Activated CD8-positive, alpha-beta T cell treated with anti-CD3 and anti-CD28 coated beads for 36 hours (primary cell): Measurements from ENCODE around the gene CXADR. TPM values are rescaled to one million over a fixed set of nuclear protein-coding genes. Genes with fewer than 3 reads are reported as not detected.
A peak's percentile ranks its signal among the peaks of the same experiment; 100 is the strongest.

Experiments
- ATAC-seq: fragments of 200-7000 bp; cut with Tn5 transposase; one replicate; pipeline ENCODE4 v1.10.0; 2021; ENCODE audit warnings: mild to moderate bottlenecking, moderate library complexity
- CTCF ChIA-PET: fragments of 350-600 bp; sonication (Branson Sonifier 250); formaldehyde crosslinking; loops from one replicate; lab custom pipeline; 2021; ENCODE audit warnings: antibody characterized with exemption; lab: Charles Lee
- POLR2A ChIA-PET: fragments of 350-600 bp; sonication (Branson Sonifier 250); formaldehyde crosslinking; loops from one replicate; lab custom pipeline; 2021; ENCODE audit warnings: antibody characterized with exemption; lab: Charles Lee
- DNase-seq: peaks from one replicate; pipeline ENCODE4 v3.0.0-alpha.2; 2020
- H3K27ac Mint-ChIP-seq: one replicate; pipeline ENCODE4 v1.8.0; 2021; ENCODE audit warnings: mild to moderate bottlenecking, mixed read lengths
- H3K27me3 Mint-ChIP-seq: one replicate; pipeline ENCODE4 v1.8.0; 2021; ENCODE audit warnings: mixed read lengths
- H3K36me3 Mint-ChIP-seq: one replicate; pipeline ENCODE4 v1.8.0; 2021; ENCODE audit warnings: low read depth, mixed read lengths
- H3K4me1 Mint-ChIP-seq: one replicate; pipeline ENCODE4 v1.8.0; 2021; ENCODE audit warnings: low read depth, mixed read lengths
- H3K4me3 Mint-ChIP-seq: one replicate; pipeline ENCODE4 v1.8.0; 2021; ENCODE audit warnings: mild to moderate bottlenecking, moderate library complexity, mixed read lengths
- H3K9me3 Mint-ChIP-seq: one replicate; pipeline ENCODE4 v1.8.0; 2021; ENCODE audit warnings: mixed read lengths
- CTCF ChIP-seq: fragments of 200-600 bp; IDR thresholded peaks from one replicate; pipeline ENCODE4 v1.8.0; 2022; ENCODE audit warnings: antibody characterized with exemption, mild to moderate bottlenecking
- intact Hi-C: fragments of 100-400 bp; cut with micrococcal nuclease; formaldehyde crosslinking; loops from one replicate; pipeline ENCODE4 v1.10.0; 2022
- total RNA-seq, 2 experiments: library from RNA; stranded (reverse); gene quantifications; one replicate each; pipeline ENCODE4 v1.2.3, GENCODE V29; 2021

The CXADR gene
- total RNA-seq, 2 experiments from 2014 or later: 0.20 to 0.29 TPM

GRCh38 chr21:17580319-17580718 is 67.5 kb downstream of the CXADR start:
- POLR2A ChIA-PET: no interaction called here
- no peak for TF ChIP-seq CTCF
- intact Hi-C loops: no loop called here
- no peak for ATAC-seq
- no peak for DNase-seq
- CTCF ChIA-PET: interaction anchor here (0.6 kb wide), 1 partner anchor 48 kb away, joined by 3 read pairs; no protein-coding TSS in a partner anchor
- no peaks in the 10 kb centered on the region for H3K9me3 Mint-ChIP-seq
- H3K27me3 Mint-ChIP-seq: no peaks in the 10 kb centered on the region
- no peak overlapping the region for H3K27ac Mint-ChIP-seq
- no peak overlapping the region for H3K4me3 Mint-ChIP-seq
- no peaks in the 10 kb centered on the region for H3K36me3 Mint-ChIP-seq
- H3K4me1 Mint-ChIP-seq: no peaks in the 10 kb centered on the region

- Mint-ChIP-seq H3K36me3 (no peaks in the 10 kb centered on the region), H3K27me3 (no peaks in the 10 kb centered on the region), H3K9me3 (no peaks in the 10 kb centered on the region), H3K4me3 (no peak overlapping the region), H3K27ac (no peak overlapping the region), H3K4me1 (no peaks in the 10 kb centered on the region)
- POLR2A ChIA-PET: no interaction called here
- intact Hi-C loops: no loop called here
- no peak for TF ChIP-seq CTCF
- ATAC-seq: no peak
- no peak for DNase-seq
- CTCF ChIA-PET: interaction anchor here (0.6 to 2.7 kb wide), 2 partner anchors 189 to 197 kb away, joined by 3 to 8 read pairs; no protein-coding TSS in a partner anchor
These were observed 71.1 kb downstream of the CXADR start for GRCh38 chr21:17583898-17584297.

GRCh38 chr21:17585875-17586450 is 73.1 kb downstream of the CXADR start:
- POLR2A ChIA-PET: no interaction called here
- Mint-ChIP-seq H3K4me3 (no peak overlapping the region), H3K27ac (no peak overlapping the region), H3K4me1 (no peaks in the 10 kb centered on the region), H3K9me3 (no peaks in the 10 kb centered on the region), H3K36me3 (peaks cover 1% of the 10 kb centered on the region), H3K27me3 (no peaks in the 10 kb centered on the region)
- intact Hi-C loops: loop anchor here (5.0 kb wide), 1 partner anchor 199 kb away; no protein-coding TSS in a partner anchor
- CTCF ChIA-PET: interaction anchor here (0.6 to 2.7 kb wide), 14 partner anchors 9 to 198 kb away, joined by 3 to 58 read pairs (median 4); partner anchors contain the start of gene CXADR
- peak; percentile 66 for TF ChIP-seq CTCF
- no peak for ATAC-seq
- DNase-seq: peak; percentile 9

GRCh38 chr21:17590430-17590829 is 77.6 kb downstream of the CXADR start:
- H3K4me3 Mint-ChIP-seq: no peak overlapping the region
- CTCF ChIA-PET: no interaction called here
- DNase-seq: no peak
- no peaks in the 10 kb centered on the region for H3K4me1 Mint-ChIP-seq
- ATAC-seq: no peak
- POLR2A ChIA-PET: no interaction called here
- peaks cover 25% of the 10 kb centered on the region for H3K36me3 Mint-ChIP-seq
- H3K27me3 Mint-ChIP-seq: no peaks in the 10 kb centered on the region
- no peaks in the 10 kb centered on the region for H3K9me3 Mint-ChIP-seq
- intact Hi-C loops: no loop called here
- no peak overlapping the region for H3K27ac Mint-ChIP-seq
- TF ChIP-seq CTCF: no peak

GRCh38 chr21:17597680-17598079 is 84.8 kb downstream of the CXADR start:
- CTCF ChIA-PET: no interaction called here
- TF ChIP-seq CTCF: no peak
- no peaks in the 10 kb centered on the region for H3K9me3 Mint-ChIP-seq
- peaks cover 51% of the 10 kb centered on the region for H3K36me3 Mint-ChIP-seq
- POLR2A ChIA-PET: interaction anchor here (1.1 to 1.6 kb wide), 2 partner anchors 12 to 14 kb away, joined by 3 to 6 read pairs; no protein-coding TSS in a partner anchor
- no peak for ATAC-seq
- H3K4me1 Mint-ChIP-seq: peaks cover 4% of the 10 kb centered on the region
- intact Hi-C loops: no loop called here
- DNase-seq: no peak
- H3K27me3 Mint-ChIP-seq: no peaks in the 10 kb centered on the region
- H3K4me3 Mint-ChIP-seq: no peak overlapping the region
- no peak overlapping the region for H3K27ac Mint-ChIP-seq
